Ovary (tissue), 3 donors: ENCODE measurements around the gene MCTP2.

Source experiments
- POLR2A ChIP-seq: fragments of 450-650 bp; IDR thresholded peaks from one replicate; pipeline ENCODE4 v1.6.1; 2017; ENCODE audit warnings: antibody characterized with exemption, mild to moderate bottlenecking, moderate library complexity
- TF ChIP-seq, protein P1 (sequence below), 3 donors: fragments of 450-650 bp in 2 of 3; fragments of 200-600 bp in 1 of 3; IDR thresholded peaks; one replicate each; pipeline versions ENCODE4 v1.5.1 to v1.8.0; 2016 to 2022; ENCODE audit warnings: antibody characterized with exemption in 3 of 3, mild to moderate bottlenecking in 1 of 3
- donor health status: DM: no; HTN: no; CAD: no.

DNA sequence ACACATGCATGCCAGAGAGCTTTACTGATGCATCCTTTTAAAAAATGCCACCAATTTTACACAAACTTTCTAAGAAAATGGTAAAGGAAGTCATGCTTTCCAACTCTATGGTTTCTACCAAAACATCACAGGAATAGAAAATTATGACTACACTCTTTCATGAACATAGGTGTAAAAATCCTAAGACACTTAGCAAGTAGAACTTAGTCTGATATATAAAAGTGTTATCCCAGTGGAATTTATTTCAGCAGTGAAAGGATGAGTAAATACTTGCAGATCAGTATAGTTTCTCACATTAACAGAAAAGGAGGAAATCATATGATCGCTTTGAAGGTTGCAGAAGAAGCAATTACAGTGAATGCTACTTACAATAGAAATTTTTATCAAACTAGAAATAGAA is 43.4 kb downstream of the MCTP2 start:
- TF ChIP-seq, protein P1, sequence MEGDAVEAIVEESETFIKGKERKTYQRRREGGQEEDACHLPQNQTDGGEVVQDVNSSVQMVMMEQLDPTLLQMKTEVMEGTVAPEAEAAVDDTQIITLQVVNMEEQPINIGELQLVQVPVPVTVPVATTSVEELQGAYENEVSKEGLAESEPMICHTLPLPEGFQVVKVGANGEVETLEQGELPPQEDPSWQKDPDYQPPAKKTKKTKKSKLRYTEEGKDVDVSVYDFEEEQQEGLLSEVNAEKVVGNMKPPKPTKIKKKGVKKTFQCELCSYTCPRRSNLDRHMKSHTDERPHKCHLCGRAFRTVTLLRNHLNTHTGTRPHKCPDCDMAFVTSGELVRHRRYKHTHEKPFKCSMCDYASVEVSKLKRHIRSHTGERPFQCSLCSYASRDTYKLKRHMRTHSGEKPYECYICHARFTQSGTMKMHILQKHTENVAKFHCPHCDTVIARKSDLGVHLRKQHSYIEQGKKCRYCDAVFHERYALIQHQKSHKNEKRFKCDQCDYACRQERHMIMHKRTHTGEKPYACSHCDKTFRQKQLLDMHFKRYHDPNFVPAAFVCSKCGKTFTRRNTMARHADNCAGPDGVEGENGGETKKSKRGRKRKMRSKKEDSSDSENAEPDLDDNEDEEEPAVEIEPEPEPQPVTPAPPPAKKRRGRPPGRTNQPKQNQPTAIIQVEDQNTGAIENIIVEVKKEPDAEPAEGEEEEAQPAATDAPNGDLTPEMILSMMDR (IDR thresholded peaks at IDR 0.05), result no peak
- no peak for TF ChIP-seq POLR2A
